Mesodermal cell (in vitro differentiated cells): Measurements from ENCODE around the gene IGF1R.
"Not testable (repeated sequence)": the region's sequence is repeated elsewhere in the genome, so short reads cannot be mapped to it uniquely, and the experiment has no call there.

ENCODE experiments used
- H3K27ac ChIP-seq: 2 replicates; pipeline ENCODE4 v1.7.0; 2013; ENCODE audit warnings: mild to moderate bottlenecking, low read depth, low read length, moderate library complexity; ENCODE audit not compliant: severe bottlenecking
- H3K36me3 ChIP-seq: 2 replicates; pipeline ENCODE4 v1.7.1; 2013; ENCODE audit warnings: mild to moderate bottlenecking, low read length, moderate library complexity; ENCODE audit not compliant: control insufficient read depth, insufficient read depth
- H3K4me1 ChIP-seq: one replicate; pipeline ENCODE4 v1.7.1; 2013; ENCODE audit warnings: mild to moderate bottlenecking, low read length; ENCODE audit not compliant: insufficient read depth, control insufficient read depth, poor library complexity, severe bottlenecking
- H3K4me3 ChIP-seq: 2 replicates; pipeline ENCODE4 v1.7.0; 2013; ENCODE audit warnings: low read length, control low read depth, mild to moderate bottlenecking; ENCODE audit not compliant: insufficient read depth, poor library complexity, severe bottlenecking; ENCODE audit errors: extremely low read depth
- H3K9me3 ChIP-seq: 2 replicates; pipeline ENCODE4 v1.7.1; 2013; ENCODE audit warnings: mild to moderate bottlenecking, low read length, moderate library complexity; ENCODE audit not compliant: control insufficient read depth
- WGBS, 2 experiments: methylation state at CpG; one replicate each; pipeline ENCODE4 v1.1.5; 2013; ENCODE audit warnings: missing lambda C conversion rate in 2 of 2; ENCODE audit not compliant: insufficient coverage in 2 of 2; 5-methylcytosine and 5-hydroxymethylcytosine counted together

Gene IGF1R

GRCh38 chr15:99003317-99003716 lies 355.0 kb downstream of the IGF1R start:
- not testable (repeated sequence) for H3K9me3 ChIP-seq, H3K4me1 ChIP-seq, H3K36me3 ChIP-seq, H3K4me3 ChIP-seq, H3K27ac ChIP-seq
- 70 to 92% methylated on average over 2 of the region's 10 CpGs for WGBS, 2 experiments

DNA sequence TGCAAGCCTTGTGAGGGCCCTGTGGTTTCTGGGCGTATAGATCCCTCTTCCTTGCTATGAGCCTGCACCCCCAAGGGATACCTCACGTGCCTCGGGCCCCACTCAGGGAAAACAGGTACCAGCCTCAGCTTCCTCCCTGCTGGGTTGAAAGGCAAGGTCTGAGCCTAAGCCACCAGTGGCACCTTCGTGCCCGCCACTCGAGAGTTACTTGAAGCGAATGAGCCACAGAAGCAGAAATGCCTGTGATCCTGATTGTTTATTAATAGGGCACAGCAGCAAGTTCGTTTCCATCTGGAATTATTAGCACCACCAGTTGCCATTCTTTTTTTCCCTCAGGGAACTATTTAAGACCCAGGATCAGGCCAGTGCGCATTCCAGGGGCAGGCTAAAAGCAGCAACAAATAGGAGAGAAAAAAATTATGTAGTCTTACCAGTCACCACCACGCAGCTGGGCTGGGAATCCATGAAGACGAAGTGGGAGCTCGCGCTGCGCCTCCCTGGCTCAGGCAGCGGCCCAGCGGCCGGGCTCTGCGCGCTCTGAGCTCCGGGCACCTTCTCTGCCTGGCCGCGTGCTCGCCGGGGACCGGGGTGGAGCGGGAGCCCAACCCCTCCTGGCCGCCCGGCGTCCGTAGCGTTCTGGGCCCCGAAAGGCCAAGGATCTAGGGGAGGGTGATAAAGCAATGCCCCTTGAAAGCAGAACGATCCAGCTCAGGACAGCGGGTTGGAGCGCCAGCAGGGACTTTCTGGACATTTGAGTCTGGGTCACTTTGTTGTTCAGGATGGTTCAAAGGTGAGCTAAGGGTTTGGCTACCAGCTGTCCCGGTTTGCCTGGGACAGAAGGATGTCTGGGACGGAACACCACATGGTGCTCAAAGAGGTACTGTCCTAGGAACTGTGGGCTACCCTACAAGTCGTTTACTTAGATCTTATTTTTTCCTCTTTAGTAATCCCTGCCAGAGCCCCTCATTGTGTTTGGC lies 356.9 kb downstream of the IGF1R start:
- H3K4me3 ChIP-seq, H3K4me1 ChIP-seq, H3K9me3 ChIP-seq, H3K36me3 ChIP-seq, H3K27ac ChIP-seq: not testable (repeated sequence)
- WGBS, 2 experiments = 90 to 93% methylated on average over 23 to 27 of the region's 38 CpGs

DNA sequence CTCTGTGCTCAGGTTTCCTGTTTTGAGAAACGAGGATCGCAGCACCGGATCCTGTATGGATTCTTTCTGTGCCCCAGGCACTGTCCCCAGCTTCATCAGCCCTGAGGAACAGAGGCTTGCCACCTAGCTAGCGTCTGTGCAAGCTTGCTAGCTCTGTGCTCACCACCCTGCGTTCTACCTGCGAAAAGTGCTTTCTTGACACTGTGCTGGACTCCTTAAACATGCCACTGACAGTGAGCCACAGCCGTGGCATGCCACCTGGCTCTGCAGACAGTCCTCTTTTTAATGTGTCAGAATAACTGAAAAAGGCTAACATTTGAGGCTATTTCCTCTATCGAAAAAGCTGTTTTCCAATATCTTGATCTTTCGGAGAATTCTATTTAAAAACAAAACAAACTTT lies 357.8 kb downstream of the IGF1R start:
- H3K27ac ChIP-seq = no peak overlapping the region
- 82 to 92% methylated on average over 9 of the region's 9 CpGs for WGBS, 2 experiments

DNA sequence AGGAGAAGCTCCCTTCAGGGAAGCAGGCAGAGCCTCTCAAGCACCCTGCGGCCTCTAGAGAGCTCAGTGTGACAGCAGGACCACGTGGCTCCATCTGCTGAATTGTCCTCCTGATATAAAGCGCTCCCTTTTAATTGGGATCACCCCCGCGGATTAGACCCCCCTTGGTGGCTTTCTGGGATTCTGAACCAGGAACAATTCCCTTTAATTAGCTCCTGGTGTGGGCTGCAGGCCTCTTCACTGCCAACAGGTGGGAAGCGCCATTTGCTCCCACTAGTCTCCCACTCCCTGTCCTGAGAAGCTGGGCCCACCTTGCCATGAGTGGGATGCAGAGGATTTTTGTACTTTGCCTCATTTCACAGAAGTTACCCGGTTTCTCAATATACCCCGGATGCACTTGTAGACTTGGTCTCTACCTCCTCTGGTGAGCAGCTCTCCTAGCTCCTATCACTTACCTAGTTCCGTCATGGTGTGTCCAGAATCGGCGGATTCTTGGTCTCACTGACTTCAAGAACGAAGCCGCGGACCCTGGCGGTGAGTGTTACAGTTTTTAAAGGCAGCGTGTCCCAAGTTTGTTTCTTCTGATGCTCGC lies 358.7 kb downstream of the IGF1R start:
- no peak overlapping the region for H3K27ac ChIP-seq
- H3K4me1 ChIP-seq = peaks cover 11% of the 10 kb centered on the region
- no peaks in the 10 kb centered on the region for H3K36me3 ChIP-seq
- H3K4me3 ChIP-seq = no peak overlapping the region
- 90 to 91% methylated on average over 17 of the region's 17 CpGs for WGBS, 2 experiments
- no peaks in the 10 kb centered on the region for H3K9me3 ChIP-seq

More for the DNA sequence above, 357.8 kb downstream of the IGF1R start:
- Histone ChIP-seq H3K4me1 (peaks cover 11% of the 10 kb centered on the region), H3K9me3 (no peaks in the 10 kb centered on the region), H3K4me3 (no peak overlapping the region), H3K36me3 (no peaks in the 10 kb centered on the region)

DNA sequence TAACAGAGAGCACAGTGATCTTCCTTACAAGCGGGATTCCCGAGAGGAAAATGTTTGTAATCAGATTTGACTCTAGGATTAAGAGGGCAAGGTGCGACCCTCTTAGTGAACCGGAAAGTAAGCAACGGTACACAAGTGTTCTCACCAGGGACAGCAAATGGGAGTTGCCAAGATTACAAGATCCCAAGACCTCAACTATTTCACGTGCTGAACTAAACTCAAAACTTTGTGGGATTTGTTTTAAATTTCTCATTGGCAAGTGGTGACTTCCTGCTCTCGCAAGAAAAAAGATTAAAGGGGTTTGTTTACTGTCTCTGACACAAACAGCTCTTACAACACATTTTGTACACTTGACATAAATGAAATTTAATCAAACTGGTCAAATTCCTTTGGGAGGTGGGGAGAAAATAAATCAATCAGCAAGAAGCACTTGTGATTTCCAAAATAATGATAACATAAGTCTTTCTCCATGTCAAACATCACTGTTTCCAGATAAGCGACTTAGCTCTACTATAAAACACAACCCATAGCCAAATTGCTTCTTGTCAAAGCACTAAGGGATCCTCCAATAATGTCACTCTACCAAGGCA lies 361.5 kb downstream of the IGF1R start:
- Histone ChIP-seq H3K36me3 (no peaks in the 10 kb centered on the region), H3K4me3 (no peak overlapping the region), H3K4me1 (peaks cover 11% of the 10 kb centered on the region), H3K27ac (no peak overlapping the region), H3K9me3 (no peaks in the 10 kb centered on the region)
- 84% methylated on average over 7 of the region's 8 CpGs for WGBS, 2 experiments

DNA sequence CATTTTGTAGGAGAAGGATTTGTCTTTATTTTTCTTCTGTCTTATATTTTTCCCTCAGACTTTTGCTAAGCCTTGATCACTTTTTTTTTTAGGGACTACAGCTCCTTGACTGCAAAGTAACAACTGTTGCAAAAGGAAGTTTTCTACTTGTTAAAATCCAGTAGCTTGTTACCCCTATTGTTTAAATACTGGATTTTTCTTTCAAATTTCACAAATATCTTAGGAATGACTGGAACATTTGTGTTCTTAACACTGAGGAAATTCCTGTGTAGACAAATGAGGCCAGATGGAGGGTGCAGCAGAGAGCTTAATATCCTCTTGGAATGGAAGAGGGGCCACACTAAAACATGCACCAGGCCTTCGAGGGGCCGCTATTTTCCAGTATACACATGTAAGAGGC lies 362.4 kb downstream of the IGF1R start:
- Histone ChIP-seq H3K4me3 (no peak overlapping the region), H3K4me1 (peaks cover 15% of the 10 kb centered on the region), H3K36me3 (no peaks in the 10 kb centered on the region), H3K9me3 (no peaks in the 10 kb centered on the region), H3K27ac (no peak overlapping the region)
- WGBS, 2 experiments = no CpG with 5 or more reads among the region's 2 CpGs
